ENCODE measurements around the gene BRAT1.

DNA sequence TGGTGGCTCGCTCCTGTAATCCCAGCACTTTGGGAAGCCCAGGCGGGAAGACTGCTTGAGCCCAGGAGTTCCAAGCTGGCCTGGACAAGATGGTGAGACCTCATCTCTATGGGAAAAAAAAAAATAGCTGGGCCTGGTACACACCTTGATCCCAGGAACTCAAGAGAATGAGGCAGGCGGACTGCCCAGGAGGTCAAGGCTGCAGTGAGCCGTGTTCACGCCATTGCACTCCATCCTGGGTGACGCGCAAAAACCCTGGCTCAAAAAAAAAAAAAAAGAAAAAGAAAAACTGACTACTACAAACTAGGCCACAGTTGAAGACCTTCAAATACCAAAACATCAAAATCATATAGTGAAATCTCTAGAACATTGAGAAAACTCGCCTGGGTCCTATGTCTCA, 3.9 kb downstream of the BRAT1 start:
- TF ChIP-seq, protein P1, sequence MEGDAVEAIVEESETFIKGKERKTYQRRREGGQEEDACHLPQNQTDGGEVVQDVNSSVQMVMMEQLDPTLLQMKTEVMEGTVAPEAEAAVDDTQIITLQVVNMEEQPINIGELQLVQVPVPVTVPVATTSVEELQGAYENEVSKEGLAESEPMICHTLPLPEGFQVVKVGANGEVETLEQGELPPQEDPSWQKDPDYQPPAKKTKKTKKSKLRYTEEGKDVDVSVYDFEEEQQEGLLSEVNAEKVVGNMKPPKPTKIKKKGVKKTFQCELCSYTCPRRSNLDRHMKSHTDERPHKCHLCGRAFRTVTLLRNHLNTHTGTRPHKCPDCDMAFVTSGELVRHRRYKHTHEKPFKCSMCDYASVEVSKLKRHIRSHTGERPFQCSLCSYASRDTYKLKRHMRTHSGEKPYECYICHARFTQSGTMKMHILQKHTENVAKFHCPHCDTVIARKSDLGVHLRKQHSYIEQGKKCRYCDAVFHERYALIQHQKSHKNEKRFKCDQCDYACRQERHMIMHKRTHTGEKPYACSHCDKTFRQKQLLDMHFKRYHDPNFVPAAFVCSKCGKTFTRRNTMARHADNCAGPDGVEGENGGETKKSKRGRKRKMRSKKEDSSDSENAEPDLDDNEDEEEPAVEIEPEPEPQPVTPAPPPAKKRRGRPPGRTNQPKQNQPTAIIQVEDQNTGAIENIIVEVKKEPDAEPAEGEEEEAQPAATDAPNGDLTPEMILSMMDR (conservative IDR thresholded peaks at IDR 0.05; ENCODE audit: low read length): no peak
- TF ChIP-seq EZH2phosphoT487 (IDR thresholded peaks at IDR 0.05; ENCODE audit: borderline replicate concordance, low read depth, low read length): no peak
